Measurements from ENCODE around the gene MOK. TPM values are rescaled to one million over a fixed set of nuclear protein-coding genes. Genes with fewer than 3 reads are reported as not detected.

MOK gene
- total and polyA plus RNA-seq, 2 of the 4 experiments (the other 2 are of a cell fraction): 16.8 to 48.5 TPM

- no peak overlapping the region for H2AK9ac ChIP-seq (replicated peaks; ENCODE audit: low read depth, low read length, poor library complexity)
- H3K79me1 ChIP-seq (ENCODE audit: low read depth in 1 of 2, low read length in 2 of 2): peaks cover 0 to 5% of the 10 kb centered on the region in 2 experiments; a peak in 1 of 4 replicates
- no peak overlapping the region for H2BK15ac ChIP-seq (ENCODE audit: low read depth, low read length)
- no peak overlapping the region for H4K91ac ChIP-seq (ENCODE audit: insufficient read depth, low read depth, low read length)
- H3K4me2 ChIP-seq (ENCODE audit: low read depth, low read length): no peak overlapping the region
- H4K20me1 ChIP-seq (ENCODE audit: insufficient read depth, low read length): no peaks in the 10 kb centered on the region
- DNase-seq (no peak), ATAC-seq (ENCODE audit: low read depth) (no peak)
- no peak overlapping the region for H3K27ac ChIP-seq (ENCODE audit: insufficient read depth, low read length)
- H4K8ac ChIP-seq (ENCODE audit: low read depth in 2 of 2, low read length in 2 of 2): no peak overlapping the region
- no peak overlapping the region for H3K18ac ChIP-seq (ENCODE audit: low read depth, low read length)
- no peak overlapping the region for H2AK5ac ChIP-seq (ENCODE audit: low read depth, low read length)
- no peaks in the 10 kb centered on the region for H3K27me3 ChIP-seq (ENCODE audit: control insufficient read depth, insufficient read depth, low read length)
- in situ Hi-C loops (cut with MboI; ENCODE audit: low sequenced_read_pairs): no loop called here
- H3K4me1 ChIP-seq (ENCODE audit: control insufficient read depth, insufficient read depth, low read length): 0 out of 2 replicates have a peak, but pooled peaks cover 2% of the 10 kb centered on the region
- H2BK20ac ChIP-seq (ENCODE audit: low read depth, low read length): no peak overlapping the region
- no peak overlapping the region for H2BK5ac ChIP-seq (ENCODE audit: low read depth, low read length, poor library complexity, severe bottlenecking)
- H3K14ac ChIP-seq (replicated peaks; ENCODE audit: low read depth, low read length): no peak overlapping the region
- no peak overlapping the region for H3K4ac ChIP-seq (ENCODE audit: low read depth, low read length)
- POLR2A ChIA-PET (ENCODE audit: unreplicated experiment): no interaction called here
- H3K9ac ChIP-seq (ENCODE audit: low read depth, low read length): no peak overlapping the region
- no peak overlapping the region for H3K56ac ChIP-seq (ENCODE audit: extremely low read depth, insufficient read depth, low read length)
- H3K9me3 ChIP-seq (ENCODE audit: control insufficient read depth, insufficient read depth, low read length): no peaks in the 10 kb centered on the region
- H3K4me3 ChIP-seq (ENCODE audit: insufficient read depth, low read depth, low read length): no peak overlapping the region
- peaks cover 11% of the 10 kb centered on the region; the same call in 1 of the 2 replicates for H3K9me1 ChIP-seq (ENCODE audit: insufficient read depth, low read length)
- H3K23ac ChIP-seq (ENCODE audit: low read depth, low read length): no peak overlapping the region
- H3K36me3 ChIP-seq (ENCODE audit: control insufficient read depth, insufficient read depth, low read length): peaks cover 3% of the 10 kb centered on the region; the same call in 1 of the 2 replicates
- BruUV-seq (replicated peaks): no TSS peak
- WGBS, 2 experiments (ENCODE audit: extremely low coverage in 2 of 2, insufficient read length in 1 of 2): no CpG with 5 or more reads among the region's 9 CpGs
- H4K5ac ChIP-seq (ENCODE audit: low read depth, low read length): no peak overlapping the region
- CTCF ChIA-PET: no interaction called here
- dilution Hi-C loops (cut with HindIII; ENCODE audit: low sequenced_read_pairs, unreplicated experiment): no loop called here
- no peak overlapping the region for H2BK120ac ChIP-seq (ENCODE audit: low read depth, low read length)
- TF ChIP-seq POLR2A (IDR thresholded peaks at IDR 0.05; ENCODE audit: low read depth, low read length) (no peak), BHLHE40 (IDR thresholded peaks at IDR 0.05; ENCODE audit: low read depth, low read length) (no peak), RCOR1 (IDR thresholded peaks at IDR 0.05; ENCODE audit: insufficient replicate concordance, low read length) (no peak), MAZ (IDR thresholded peaks at IDR 0.05; ENCODE audit: borderline replicate concordance, low read depth, low read length) (no peak), ELK1 (IDR thresholded peaks at IDR 0.05; ENCODE audit: borderline replicate concordance, low read depth, low read length) (no peak), CEBPB (IDR thresholded peaks at IDR 0.05; ENCODE audit: low read depth, low read length) (no peak), RFX5 (IDR thresholded peaks at IDR 0.05; ENCODE audit: low read depth, low read length) (no peak), FOS (IDR thresholded peaks at IDR 0.05; ENCODE audit: low read depth, low read length) (no peak), SMC3 (IDR thresholded peaks at IDR 0.05; ENCODE audit: low read depth, low read length) (no peak), RAD21 (IDR thresholded peaks at IDR 0.05; ENCODE audit: low read length) (no peak), NFE2L2 (IDR thresholded peaks at IDR 0.05; ENCODE audit: low read depth, low read length) (no peak), MXI1 (IDR thresholded peaks at IDR 0.05; ENCODE audit: borderline replicate concordance, low read depth, low read length) (no peak), MAFK (IDR thresholded peaks at IDR 0.05; ENCODE audit: low read depth, low read length) (no peak)
- intact Hi-C loops (cut with micrococcal nuclease): no loop called here
- H2AFZ ChIP-seq (replicated peaks; ENCODE audit: low read length, poor library complexity): no peak overlapping the region
Observed at GRCh38 chr14:102229739-102230092, 75.2 kb downstream of the MOK start.
